ENCODE data around the gene MLST8.

- TF ChIP-seq TARDBP (IDR thresholded peaks at IDR 0.05) (no peak), ARNT (IDR thresholded peaks at IDR 0.05) (no peak)
These were observed 37.3 kb downstream of the MLST8 start for GRCh38 chr16:2242598-2242997.
